SU-DHL-6 (cell line): ENCODE measurements around the gene GOLGA3.
"Not testable (repeated sequence)": the region's sequence is repeated elsewhere in the genome, so short reads cannot be mapped to it uniquely, and the experiment has no call there.

Experiments used
- H2AFZ ChIP-seq: fragments of 200-600 bp; sonication (generic); 2 replicates; pipeline ENCODE4 v1.6.1; 2014; ENCODE audit warnings: low read depth, mild to moderate bottlenecking, moderate library complexity, mixed read lengths, antibody characterized with exemption, low read length; ENCODE audit not compliant: severe bottlenecking
- H3F3A ChIP-seq: fragments of 200-600 bp; shearing (Covaris generic); 2 replicates; pipeline ENCODE4 v1.6.0; 2016; ENCODE audit warnings: antibody characterized with exemption, mild to moderate bottlenecking; ENCODE audit not compliant: insufficient read depth
- H3K27ac ChIP-seq: fragments of 200-600 bp; sonication (generic); 2 replicates; pipeline ENCODE4 v1.5.1; 2016; ENCODE audit warnings: low read depth, mild to moderate bottlenecking, low read length, moderate library complexity, mixed read lengths
- H3K27me3 ChIP-seq: fragments of 200-600 bp; sonication (generic), shearing (Covaris generic); 2 replicates; pipeline ENCODE4 v1.6.0; 2014; ENCODE audit warnings: mild to moderate bottlenecking, low read length
- H3K36me3 ChIP-seq: fragments of 200-600 bp; sonication (generic); 2 replicates; pipeline ENCODE4 v1.6.1; 2014; ENCODE audit warnings: mild to moderate bottlenecking, low read length, mixed read lengths
- H3K4me2 ChIP-seq: fragments of 300-600, 200-600 bp; shearing (Covaris generic), sonication (generic); 2 replicates; pipeline ENCODE4 v1.6.0; 2014; ENCODE audit warnings: low read length, low read depth, mild to moderate bottlenecking; ENCODE audit not compliant: poor library complexity, severe bottlenecking
- H3K4me3 ChIP-seq: fragments of 200-600 bp; sonication (generic); 2 replicates; pipeline ENCODE4 v1.5.1; 2014; ENCODE audit warnings: antibody characterized with exemption, low read length, mild to moderate bottlenecking, mixed read lengths; ENCODE audit not compliant: insufficient read depth, poor library complexity, severe bottlenecking
- H3K79me2 ChIP-seq: fragments of 200-600 bp; sonication (generic); 2 replicates; pipeline ENCODE4 v1.6.1; 2014; ENCODE audit warnings: mild to moderate bottlenecking, low read length, moderate library complexity; ENCODE audit not compliant: insufficient read depth
- H3K9ac ChIP-seq: fragments of 200-600 bp; sonication (generic); 2 replicates; pipeline ENCODE4 v1.7.0; 2014; ENCODE audit warnings: mild to moderate bottlenecking, low read length
- H3K9me2 ChIP-seq: fragments of 200-600 bp; sonication (generic); replicated peaks from 2 replicates; pipeline ENCODE4 v1.6.1; 2014; ENCODE audit warnings: low read length; ENCODE audit not compliant: insufficient read depth
- H3K9me3 ChIP-seq: fragments of 200-600 bp; sonication (generic); 2 replicates; pipeline ENCODE4 v1.6.1; 2014; ENCODE audit warnings: low read length, mixed read lengths; ENCODE audit not compliant: insufficient read depth
- H4K20me1 ChIP-seq: fragments of 200-600 bp; sonication (generic); 2 replicates; pipeline ENCODE4 v1.6.1; 2014; ENCODE audit warnings: low read depth, mild to moderate bottlenecking, antibody characterized with exemption, low read length, moderate library complexity, mixed read lengths
- EZH2phosphoT487 ChIP-seq: fragments of 200-600 bp; sonication (generic), shearing (Covaris generic); conservative IDR thresholded peaks from 2 replicates; pipeline ENCODE4 v1.6.1; 2018; ENCODE audit warnings: mild to moderate bottlenecking, antibody characterized with exemption, low read length, moderate library complexity, mixed read lengths
- TF ChIP-seq, protein P1 (sequence below): fragments of 200-600 bp; sonication (generic); IDR thresholded peaks from one replicate; pipeline ENCODE4 v1.5.1; 2017; ENCODE audit warnings: antibody characterized with exemption, mild to moderate bottlenecking, low read length, moderate library complexity; ENCODE audit not compliant: insufficient read depth, poor library complexity, severe bottlenecking

The GOLGA3 gene

DNA sequence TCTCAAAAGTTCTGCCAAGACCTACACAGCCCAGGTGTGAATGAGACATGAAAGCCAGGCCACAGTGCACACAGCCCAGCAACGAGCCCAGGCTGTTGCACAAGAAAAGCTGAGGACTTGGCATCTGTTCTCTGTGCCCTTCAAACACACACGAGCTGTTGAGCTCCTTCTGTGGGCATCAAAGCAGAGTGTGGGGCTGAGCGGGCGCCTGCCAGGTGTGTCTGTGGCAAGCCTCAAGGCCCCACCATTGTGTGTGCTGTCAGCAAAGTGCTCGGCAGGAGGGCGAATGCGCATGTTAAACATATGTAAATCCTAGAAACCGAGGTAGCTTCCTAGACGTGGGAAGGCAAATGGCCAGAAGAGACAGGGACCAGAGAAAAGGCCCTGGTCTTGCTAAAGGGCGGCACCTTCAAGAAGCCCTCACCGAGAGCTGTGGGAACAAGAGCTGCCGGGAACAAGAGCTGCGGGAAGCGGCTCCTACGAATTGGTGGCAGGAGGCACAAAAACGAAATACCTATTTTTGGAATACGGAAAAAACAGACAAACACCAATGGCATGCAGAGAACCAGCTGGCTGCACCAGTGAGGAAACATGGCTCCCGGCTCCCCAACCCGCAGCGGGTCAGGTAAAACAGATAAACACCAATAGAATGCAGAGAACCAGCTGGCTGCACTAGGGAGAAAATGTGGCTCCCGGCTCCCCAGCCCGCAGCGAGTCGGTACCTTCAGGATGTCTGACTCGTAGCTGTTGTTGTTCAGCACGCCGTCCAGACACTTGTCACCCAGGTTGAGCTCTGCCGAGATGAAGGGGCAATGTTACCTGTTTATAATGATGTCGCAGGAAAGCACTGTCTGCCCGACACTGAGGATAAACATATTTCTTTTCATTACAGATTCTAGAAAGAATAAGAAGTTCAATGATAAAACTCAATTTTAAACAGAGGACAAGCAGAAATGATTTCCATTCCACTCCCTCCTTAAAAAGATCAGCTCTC lies 19.0 kb upstream of the GOLGA3 start:
- Histone ChIP-seq H3K79me2 (no peaks in the 10 kb centered on the region), H3F3A (no peaks in the 10 kb centered on the region), H3K27me3 (no peaks in the 10 kb centered on the region), H3K4me3 (no peak overlapping the region), H3K9me3 (no peaks in the 10 kb centered on the region), H4K20me1 (no peaks in the 10 kb centered on the region), H3K9me2 (no peaks in the 10 kb centered on the region), H3K36me3 (no peaks in the 10 kb centered on the region), H3K27ac (no peak overlapping the region), H3K9ac (no peak overlapping the region), H2AFZ (no peak overlapping the region), H3K4me2 (no peak overlapping the region)
- TF ChIP-seq EZH2phosphoT487: no peak
- TF ChIP-seq, protein P1, sequence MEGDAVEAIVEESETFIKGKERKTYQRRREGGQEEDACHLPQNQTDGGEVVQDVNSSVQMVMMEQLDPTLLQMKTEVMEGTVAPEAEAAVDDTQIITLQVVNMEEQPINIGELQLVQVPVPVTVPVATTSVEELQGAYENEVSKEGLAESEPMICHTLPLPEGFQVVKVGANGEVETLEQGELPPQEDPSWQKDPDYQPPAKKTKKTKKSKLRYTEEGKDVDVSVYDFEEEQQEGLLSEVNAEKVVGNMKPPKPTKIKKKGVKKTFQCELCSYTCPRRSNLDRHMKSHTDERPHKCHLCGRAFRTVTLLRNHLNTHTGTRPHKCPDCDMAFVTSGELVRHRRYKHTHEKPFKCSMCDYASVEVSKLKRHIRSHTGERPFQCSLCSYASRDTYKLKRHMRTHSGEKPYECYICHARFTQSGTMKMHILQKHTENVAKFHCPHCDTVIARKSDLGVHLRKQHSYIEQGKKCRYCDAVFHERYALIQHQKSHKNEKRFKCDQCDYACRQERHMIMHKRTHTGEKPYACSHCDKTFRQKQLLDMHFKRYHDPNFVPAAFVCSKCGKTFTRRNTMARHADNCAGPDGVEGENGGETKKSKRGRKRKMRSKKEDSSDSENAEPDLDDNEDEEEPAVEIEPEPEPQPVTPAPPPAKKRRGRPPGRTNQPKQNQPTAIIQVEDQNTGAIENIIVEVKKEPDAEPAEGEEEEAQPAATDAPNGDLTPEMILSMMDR: no peak

DNA sequence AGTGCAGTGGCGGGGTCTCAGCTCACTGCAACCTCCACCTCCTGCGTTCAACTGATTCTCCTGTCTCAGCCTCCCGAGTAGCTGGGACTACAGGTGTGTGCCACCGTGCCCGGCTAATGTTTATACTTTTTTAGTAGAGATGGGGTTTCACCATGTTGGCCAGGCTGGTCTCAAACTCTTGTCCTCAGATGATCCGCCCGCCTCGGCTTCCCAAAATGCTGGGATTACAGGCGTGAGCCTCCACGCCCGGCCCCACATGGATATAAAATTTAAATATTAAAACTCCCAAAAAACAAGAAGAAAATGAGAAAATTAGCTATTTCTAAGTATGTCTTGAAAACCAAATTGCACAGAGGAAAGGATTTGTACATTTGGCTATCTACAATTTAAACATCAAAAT lies 16.0 kb upstream of the GOLGA3 start:
- H3K79me2 ChIP-seq, H3F3A ChIP-seq, H3K4me2 ChIP-seq, H3K4me3 ChIP-seq, H3K36me3 ChIP-seq, H3K9me2 ChIP-seq, H3K27ac ChIP-seq, H3K9ac ChIP-seq, H2AFZ ChIP-seq, H3K27me3 ChIP-seq, H3K9me3 ChIP-seq, H4K20me1 ChIP-seq: not testable (repeated sequence)

DNA sequence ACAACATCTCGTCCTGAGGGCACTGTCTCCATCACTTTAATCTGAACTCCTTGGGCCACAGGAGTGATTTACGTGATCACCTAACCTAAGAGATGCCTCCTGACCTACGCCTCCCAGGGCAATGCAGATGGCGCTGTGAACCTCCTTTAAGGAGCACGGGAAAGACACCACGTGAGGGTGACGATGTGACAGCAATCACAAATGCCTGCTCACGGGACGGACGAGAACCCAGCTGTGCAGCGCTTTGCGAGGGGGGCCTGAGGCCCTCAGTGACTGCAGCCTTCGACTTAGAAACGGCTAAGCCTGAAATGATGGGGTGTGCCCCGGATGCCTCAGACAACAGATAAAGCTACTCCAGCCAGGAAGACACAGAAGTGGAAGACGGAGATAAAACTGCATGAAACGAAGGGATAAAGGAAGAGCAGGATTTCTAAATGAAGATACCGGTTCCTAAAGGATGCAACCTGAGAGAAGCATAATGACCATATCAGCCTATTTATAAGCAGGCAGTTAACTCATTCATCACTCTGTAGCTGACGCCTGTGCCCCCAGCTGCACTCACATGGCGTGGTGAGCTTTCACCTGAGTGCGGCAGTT lies 13.9 kb upstream of the GOLGA3 start:
- no peak overlapping the region for H3K9ac ChIP-seq
- H3K79me2 ChIP-seq: no peaks in the 10 kb centered on the region
- H3K9me2 ChIP-seq: no peaks in the 10 kb centered on the region
- H3K36me3 ChIP-seq: no peaks in the 10 kb centered on the region
- no peaks in the 10 kb centered on the region for H3F3A ChIP-seq
- TF ChIP-seq EZH2phosphoT487: no peak
- TF ChIP-seq, protein P1: no peak
- H3K27me3 ChIP-seq: no peaks in the 10 kb centered on the region
- H3K27ac ChIP-seq: no peak overlapping the region
- no peak overlapping the region for H3K4me2 ChIP-seq
- H3K9me3 ChIP-seq: no peaks in the 10 kb centered on the region
- H4K20me1 ChIP-seq: no peaks in the 10 kb centered on the region
- no peak overlapping the region for H3K4me3 ChIP-seq
- no peak overlapping the region for H2AFZ ChIP-seq

DNA sequence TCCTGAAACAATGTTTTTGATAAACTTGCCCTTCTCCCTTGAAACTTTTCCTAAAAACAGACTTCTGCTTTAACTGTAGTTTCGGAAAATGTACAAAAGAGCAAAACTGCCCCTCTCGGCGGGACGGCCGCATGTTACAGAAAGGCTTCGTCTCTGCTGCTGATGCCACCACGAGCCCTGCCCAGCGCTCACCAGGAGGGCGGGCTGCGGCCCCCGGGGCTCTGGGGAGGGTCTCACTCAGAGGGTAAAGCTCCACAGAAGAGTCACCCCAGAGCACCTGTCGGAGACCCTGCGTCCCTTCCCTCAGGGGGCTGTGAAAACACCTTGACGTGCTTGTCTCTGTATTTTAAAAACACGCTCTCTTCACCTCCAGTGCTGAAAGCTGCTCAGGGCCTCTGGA lies 12.5 kb upstream of the GOLGA3 start:
- Histone ChIP-seq H3K9ac (no peak overlapping the region), H3K9me2 (no peaks in the 10 kb centered on the region), H2AFZ (no peak overlapping the region), H3K9me3 (no peaks in the 10 kb centered on the region), H3F3A (no peaks in the 10 kb centered on the region), H3K4me3 (no peak overlapping the region), H3K27ac (no peak overlapping the region), H3K4me2 (no peak overlapping the region), H3K79me2 (no peaks in the 10 kb centered on the region), H4K20me1 (no peaks in the 10 kb centered on the region), H3K36me3 (no peaks in the 10 kb centered on the region), H3K27me3 (no peaks in the 10 kb centered on the region)
- no peak for TF ChIP-seq EZH2phosphoT487
- TF ChIP-seq, protein P1: no peak
